ENCODE data around the gene LAMC2.
"Not testable (repeated sequence)": the region's sequence is repeated elsewhere in the genome, so short reads cannot be mapped to it uniquely, and the experiment has no call there.

LAMC2 gene

DNA sequence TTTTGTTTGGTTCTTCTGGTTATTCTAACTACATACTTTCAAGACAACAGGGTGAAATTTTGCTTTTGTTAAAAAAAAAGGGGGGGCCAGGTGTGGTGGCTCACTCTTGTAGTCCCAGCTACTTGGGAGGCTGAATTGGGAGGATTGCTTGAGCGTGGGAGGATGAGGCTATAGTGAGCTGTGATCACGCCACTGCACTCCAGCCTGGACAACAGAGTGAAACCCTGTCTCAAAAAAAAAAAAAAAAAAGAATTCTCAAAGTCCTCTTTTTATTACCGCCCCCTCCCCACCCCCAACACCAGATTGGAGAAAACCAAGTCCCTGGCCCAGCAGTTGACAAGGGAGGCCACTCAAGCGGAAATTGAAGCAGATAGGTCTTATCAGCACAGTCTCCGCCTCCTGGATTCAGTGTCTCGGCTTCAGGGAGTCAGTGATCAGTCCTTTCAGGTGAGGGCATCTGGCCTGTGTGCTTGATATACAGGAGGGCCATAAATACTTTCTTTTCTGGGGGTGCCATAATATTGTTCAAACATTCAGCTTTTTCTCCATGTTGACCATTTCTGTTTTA is 50.2 kb downstream of the LAMC2 start:
- in situ Hi-C loops (cut with MboI; ENCODE audit: low sequenced_read_pairs) = no loop called here

DNA sequence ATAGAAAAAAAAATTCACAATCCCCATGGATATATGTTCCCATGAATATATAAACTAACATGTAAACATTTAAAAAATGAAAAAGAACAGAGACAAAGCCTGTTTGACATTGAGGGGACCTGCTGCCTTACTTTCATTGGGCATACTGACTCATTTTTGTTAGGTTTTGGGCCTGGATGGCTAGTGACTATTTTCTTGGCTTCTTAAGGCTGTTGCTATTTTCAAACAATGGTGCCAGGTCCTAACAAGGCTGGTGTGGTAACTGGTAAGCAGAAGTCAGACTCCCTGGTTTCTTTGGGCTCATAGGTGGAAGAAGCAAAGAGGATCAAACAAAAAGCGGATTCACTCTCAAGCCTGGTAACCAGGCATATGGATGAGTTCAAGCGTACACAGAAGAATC is 51.0 kb downstream of the LAMC2 start:
- in situ Hi-C loops (cut with MboI; ENCODE audit: low sequenced_read_pairs) = no loop called here

DNA sequence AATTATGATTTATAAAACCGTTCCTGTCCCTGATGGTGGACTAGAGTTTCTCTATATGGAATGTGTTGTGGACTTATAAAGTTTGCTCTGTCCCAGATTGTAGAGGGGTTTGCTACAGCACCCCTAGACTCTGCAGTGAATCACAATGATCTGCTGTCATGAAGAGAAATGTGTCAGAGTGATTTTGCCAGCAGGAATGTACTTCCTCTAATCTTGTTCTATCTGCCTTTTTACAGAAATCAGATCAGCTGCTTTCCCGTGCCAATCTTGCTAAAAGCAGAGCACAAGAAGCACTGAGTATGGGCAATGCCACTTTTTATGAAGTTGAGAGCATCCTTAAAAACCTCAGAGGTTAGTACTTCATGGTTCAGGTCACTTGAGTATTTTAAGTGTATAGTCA is 52.0 kb downstream of the LAMC2 start:
- in situ Hi-C loops (cut with MboI; ENCODE audit: low sequenced_read_pairs) = no loop called here

DNA sequence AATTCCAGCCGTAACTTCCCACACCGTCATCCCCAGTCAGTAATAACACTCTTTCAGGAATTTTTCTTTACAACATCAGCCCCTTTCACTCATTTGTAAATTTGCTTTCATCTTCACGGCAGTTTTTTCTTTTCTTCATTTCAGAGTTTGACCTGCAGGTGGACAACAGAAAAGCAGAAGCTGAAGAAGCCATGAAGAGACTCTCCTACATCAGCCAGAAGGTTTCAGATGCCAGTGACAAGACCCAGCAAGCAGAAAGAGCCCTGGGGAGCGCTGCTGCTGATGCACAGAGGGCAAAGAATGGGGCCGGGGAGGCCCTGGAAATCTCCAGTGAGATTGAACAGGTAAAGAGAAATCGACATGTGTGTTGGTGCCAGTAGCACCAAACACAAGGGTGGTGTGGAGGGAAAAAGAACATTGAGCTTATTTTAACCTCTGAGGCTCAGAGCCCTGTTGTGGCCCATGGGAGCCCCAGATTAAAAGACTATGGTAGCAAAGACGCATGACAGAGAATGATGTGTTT is 53.2 kb downstream of the LAMC2 start:
- in situ Hi-C loops (cut with MboI; ENCODE audit: low sequenced_read_pairs) = no loop called here

DNA sequence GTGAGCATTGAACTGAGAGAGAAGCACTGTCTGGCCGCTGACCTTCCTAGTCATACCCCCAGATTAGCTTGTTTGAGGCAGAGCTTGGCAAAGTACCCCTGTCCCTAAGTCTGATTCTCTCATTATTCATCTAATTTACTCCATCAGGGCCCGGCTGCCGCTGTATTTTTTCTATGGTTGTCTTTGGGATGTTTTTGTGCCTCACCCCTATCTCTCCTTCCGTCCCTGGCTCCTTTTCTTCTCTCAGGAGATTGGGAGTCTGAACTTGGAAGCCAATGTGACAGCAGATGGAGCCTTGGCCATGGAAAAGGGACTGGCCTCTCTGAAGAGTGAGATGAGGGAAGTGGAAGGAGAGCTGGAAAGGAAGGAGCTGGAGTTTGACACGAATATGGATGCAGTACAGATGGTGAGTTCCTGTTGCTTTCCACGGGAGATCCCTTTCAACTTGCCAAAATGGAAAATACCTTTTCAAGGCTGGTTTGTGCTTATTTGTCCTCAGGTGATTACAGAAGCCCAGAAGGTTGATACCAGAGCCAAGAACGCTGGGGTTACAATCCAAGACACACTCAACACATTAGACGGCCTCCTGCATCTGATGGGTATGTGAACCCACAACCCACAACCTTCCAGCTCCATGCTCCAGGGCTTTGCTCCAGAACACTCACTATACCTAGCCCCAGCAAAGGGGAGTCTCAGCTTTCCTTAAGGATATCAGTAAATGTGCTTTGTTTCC is 53.9 kb downstream of the LAMC2 start:
- in situ Hi-C loops (cut with MboI; ENCODE audit: low sequenced_read_pairs) = no loop called here

DNA sequence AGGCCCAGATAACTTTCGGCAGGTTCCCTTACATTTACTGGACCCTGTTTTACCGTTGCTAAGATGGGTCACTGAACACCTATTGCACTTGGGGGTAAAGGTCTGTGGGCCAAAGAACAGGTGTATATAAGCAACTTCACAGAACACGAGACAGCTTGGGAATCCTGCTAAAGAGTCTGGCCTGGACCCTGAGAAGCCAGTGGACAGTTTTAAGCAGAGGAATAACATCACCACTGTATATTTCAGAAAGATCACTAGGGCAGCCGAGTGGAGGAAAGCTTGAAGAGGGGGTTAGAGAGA is 54.4 kb downstream of the LAMC2 start:
- in situ Hi-C loops (cut with MboI; ENCODE audit: low sequenced_read_pairs) = no loop called here

DNA sequence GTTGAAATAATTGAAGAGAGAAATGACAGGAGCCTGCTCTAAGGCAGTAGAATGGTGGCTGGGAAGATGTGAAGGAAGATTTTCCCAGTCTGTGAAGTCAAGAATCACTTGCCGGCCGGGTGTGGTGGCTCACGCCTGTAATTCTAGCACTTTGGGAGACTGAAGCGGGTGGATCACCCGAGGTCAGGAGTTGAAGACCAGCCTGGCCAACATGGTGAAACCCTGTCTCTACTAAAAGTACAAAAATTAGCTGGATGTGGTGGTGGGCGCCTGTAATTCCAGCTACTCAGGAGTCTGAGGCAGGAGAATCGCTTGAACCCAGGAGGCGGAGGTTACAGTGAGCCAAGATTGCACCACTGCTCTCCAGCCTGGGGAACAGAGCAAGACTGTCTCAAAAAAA is 54.8 kb downstream of the LAMC2 start:
- in situ Hi-C loops (cut with MboI; ENCODE audit: low sequenced_read_pairs) = not testable (repeated sequence)

DNA sequence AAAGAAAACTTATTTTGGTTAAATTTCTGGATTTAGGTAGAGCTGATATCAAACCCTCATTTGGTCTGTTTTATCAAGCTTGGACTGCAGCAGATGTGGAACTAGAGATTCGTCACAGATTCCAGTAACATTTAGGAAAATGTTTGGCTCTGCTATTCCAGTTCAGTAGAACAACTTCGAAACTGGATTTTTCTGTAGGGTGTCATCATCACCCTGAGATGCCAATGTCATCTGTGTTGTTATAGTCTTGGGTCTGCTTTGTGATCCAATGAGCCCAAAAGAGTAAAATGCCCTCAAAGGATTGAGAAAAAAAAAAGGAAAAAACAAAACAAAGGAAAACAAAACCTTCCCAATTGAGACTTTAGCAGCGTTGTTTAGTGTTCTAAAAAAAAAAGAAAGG is 55.4 kb downstream of the LAMC2 start:
- in situ Hi-C loops (cut with MboI; ENCODE audit: low sequenced_read_pairs) = no loop called here

DNA sequence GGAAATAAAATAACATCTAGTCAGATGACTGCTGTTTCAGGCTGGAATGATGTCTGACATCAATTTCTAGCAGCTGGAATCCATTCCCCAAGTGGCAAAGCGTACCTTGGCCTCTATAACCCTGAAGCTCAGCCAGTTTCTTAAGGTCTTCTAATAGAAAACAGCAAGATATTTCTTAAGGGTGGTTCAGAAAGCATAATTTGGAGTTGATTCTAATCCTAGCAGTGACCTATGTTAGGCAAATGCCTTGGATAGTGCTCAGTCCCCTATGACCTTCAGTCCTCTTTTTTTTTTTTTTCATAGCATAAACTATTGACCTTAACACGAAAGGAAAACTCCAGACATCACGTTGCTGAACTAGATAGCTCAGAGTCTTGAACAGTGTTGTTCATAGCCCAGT is 56.5 kb downstream of the LAMC2 start:
- in situ Hi-C loops (cut with MboI; ENCODE audit: low sequenced_read_pairs) = no loop called here

DNA sequence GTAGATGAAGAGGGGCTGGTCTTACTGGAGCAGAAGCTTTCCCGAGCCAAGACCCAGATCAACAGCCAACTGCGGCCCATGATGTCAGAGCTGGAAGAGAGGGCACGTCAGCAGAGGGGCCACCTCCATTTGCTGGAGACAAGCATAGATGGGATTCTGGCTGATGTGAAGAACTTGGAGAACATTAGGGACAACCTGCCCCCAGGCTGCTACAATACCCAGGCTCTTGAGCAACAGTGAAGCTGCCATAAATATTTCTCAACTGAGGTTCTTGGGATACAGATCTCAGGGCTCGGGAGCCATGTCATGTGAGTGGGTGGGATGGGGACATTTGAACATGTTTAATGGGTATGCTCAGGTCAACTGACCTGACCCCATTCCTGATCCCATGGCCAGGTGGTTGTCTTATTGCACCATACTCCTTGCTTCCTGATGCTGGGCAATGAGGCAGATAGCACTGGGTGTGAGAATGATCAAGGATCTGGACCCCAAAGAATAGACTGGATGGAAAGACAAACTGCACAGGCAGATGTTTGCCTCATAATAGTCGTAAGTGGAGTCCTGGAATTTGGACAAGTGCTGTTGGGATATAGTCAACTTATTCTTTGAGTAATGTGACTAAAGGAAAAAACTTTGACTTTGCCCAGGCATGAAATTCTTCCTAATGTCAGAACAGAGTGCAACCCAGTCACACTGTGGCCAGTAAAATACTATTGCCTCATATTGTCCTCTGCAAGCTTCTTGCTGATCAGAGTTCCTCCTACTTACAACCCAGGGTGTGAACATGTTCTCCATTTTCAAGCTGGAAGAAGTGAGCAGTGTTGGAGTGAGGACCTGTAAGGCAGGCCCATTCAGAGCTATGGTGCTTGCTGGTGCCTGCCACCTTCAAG is 57.3 kb downstream of the LAMC2 start:
- in situ Hi-C loops (cut with MboI; ENCODE audit: low sequenced_read_pairs) = no loop called here

DNA sequence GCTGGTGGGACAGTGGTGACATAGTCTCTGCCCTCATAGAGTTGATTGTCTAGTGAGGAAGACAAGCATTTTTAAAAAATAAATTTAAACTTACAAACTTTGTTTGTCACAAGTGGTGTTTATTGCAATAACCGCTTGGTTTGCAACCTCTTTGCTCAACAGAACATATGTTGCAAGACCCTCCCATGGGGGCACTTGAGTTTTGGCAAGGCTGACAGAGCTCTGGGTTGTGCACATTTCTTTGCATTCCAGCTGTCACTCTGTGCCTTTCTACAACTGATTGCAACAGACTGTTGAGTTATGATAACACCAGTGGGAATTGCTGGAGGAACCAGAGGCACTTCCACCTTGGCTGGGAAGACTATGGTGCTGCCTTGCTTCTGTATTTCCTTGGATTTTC is 58.4 kb downstream of the LAMC2 start:
- in situ Hi-C loops (cut with MboI; ENCODE audit: low sequenced_read_pairs) = no loop called here

DNA sequence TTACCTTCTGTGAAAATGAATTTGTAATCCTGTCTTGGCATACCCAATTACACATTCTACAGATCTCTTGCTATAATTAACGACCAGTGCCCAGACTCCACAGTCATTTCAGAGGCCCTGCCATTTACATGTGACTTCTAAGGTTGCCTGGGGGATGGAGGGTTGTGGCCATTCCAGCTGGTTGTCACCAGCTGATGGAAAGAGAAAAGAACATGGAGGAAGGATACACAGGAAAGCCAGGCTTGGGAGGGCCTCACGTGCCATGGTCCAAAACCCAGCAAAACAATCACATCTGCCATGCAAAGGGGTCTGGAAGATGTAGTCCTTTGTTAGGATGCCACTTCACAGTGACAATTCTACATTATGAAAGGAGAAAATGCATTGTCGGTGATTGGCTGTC is 59.3 kb downstream of the LAMC2 start:
- in situ Hi-C loops (cut with MboI; ENCODE audit: low sequenced_read_pairs) = no loop called here

DNA sequence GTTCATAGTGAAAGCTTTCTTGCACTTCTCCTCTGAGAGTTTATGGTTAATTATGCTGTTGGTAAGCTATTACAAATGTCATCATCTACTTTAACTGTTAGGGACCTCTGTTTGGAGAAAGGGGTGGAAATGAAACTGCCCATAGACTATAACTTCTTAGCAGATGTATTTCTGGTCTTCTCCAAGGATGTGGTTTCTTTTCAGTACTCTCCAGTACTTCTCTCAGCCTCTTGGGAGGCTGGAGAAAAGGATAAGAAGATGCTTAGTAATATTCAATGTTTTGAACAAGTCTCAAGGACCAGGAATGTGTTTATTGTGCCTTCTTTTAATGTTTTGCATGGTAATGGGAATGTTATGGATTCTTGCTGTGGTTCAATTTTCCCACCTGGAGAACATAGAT is 60.4 kb downstream of the LAMC2 start:
- in situ Hi-C loops (cut with MboI; ENCODE audit: low sequenced_read_pairs) = no loop called here

DNA sequence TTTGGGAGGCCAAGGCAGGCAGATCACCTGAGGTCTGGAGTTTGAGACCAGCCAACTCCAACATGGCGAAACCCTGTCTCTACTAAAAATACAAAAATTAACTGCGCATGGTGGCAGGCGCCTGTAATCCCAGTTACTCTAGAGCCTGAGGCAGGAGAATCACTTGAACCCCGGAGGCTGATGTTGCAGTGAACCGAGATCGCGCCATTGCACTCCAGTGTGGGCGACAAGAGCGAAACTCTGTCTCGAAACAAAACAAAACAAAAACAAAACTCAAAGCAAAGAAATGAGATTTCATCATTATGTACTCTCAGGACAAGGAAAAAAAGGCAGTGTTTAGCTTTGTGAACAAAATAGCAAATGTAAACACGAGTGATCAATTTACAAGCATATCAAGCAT is 61.0 kb downstream of the LAMC2 start:
- in situ Hi-C loops (cut with MboI; ENCODE audit: low sequenced_read_pairs) = no loop called here

DNA sequence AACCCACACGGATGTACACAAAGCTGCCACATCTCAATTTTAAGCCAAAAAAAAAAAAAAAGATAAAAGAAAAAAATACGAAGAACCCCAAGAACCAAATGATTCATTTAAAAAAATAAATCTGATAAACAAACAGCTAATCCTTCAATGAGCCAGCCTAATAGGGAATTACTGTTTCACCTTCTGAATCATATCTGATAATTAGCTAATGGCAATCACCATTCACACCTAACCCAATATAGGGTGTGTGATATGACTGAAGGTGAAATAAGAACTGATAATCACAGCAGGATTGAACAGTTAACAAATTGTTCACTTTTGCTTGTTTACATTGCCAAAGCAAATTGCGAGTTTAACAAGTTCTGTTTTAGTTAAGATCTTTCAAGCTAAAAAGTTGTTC is 61.4 kb downstream of the LAMC2 start:
- in situ Hi-C loops (cut with MboI; ENCODE audit: low sequenced_read_pairs) = no loop called here

DNA sequence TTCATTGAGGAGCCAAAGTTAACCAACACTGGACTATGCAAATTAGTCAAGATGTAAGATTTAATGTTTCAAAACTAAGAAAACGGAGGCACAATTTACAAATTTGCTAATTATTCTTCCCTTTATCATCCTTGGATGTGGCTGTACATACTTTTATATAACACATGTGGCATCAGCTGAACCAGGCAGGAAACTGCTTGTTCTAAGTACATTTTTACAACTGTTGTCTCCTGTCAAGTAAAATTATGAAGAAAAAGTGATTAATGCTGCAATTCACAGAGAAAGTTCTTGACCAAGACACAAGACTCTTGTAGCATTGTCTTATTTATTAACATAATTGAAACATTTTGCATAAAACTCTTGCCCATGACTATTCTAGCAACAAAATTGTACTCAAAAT is 61.9 kb downstream of the LAMC2 start:
- in situ Hi-C loops (cut with MboI; ENCODE audit: low sequenced_read_pairs) = no loop called here

DNA sequence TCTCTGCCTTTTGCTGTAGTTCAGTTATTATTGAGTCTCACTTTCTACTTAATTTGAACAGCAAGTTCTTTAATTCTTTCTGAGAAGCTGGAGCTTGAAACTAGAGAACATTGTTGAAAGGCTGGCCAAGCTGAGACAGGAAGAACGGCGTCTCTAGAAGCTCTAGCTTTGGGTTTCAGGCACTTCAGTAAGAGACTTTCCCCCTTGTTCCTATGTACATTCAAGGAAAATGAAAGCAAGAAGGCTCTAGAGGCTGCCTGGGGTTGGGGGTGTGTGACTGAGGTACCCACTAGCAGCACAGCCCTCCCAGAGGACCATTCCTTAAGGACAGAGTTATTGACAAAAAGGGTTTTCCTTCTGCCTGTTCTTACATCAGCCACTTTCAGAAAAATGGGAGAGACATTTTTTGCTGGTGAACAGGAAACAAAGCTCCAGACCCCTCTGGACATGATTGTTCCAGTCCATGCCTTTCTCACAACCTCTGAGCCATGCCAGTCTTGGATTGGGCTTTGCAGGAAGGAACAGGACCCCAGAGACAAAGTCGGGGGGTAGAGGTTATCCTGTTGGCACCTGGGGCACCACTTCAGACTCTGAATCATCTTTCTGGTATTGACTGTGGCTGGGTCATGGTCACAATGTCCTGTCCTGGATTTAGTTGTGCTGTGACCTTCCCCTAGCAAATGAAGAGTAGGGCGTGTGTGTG is 63.1 kb downstream of the LAMC2 start:
- in situ Hi-C loops (cut with MboI; ENCODE audit: low sequenced_read_pairs) = no loop called here

DNA sequence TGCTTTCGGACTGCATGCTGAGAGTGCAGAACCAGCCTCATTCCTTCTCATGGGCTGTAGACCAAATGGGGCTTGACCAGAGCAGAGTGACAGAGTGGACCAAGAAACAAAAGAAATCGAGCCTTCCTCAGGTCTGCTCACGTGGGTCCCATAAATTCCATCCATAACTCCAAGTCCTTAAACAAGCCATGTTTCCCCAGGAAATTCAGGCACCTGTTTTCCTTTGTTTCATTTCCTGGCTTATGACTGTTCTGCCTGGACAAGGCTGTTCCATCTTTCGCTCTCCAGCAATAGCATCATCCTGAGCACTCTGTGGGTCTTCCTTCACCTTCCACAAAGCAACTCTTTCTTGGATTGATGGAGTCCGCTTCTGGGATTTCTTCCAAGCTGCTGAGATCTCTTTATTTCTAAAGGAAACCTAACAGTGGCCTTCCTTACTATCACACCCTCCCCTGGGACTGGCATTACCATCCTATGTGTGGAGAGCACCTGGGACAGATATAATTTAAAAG is 63.9 kb downstream of the LAMC2 start:
- in situ Hi-C loops (cut with MboI; ENCODE audit: low sequenced_read_pairs) = no loop called here

DNA sequence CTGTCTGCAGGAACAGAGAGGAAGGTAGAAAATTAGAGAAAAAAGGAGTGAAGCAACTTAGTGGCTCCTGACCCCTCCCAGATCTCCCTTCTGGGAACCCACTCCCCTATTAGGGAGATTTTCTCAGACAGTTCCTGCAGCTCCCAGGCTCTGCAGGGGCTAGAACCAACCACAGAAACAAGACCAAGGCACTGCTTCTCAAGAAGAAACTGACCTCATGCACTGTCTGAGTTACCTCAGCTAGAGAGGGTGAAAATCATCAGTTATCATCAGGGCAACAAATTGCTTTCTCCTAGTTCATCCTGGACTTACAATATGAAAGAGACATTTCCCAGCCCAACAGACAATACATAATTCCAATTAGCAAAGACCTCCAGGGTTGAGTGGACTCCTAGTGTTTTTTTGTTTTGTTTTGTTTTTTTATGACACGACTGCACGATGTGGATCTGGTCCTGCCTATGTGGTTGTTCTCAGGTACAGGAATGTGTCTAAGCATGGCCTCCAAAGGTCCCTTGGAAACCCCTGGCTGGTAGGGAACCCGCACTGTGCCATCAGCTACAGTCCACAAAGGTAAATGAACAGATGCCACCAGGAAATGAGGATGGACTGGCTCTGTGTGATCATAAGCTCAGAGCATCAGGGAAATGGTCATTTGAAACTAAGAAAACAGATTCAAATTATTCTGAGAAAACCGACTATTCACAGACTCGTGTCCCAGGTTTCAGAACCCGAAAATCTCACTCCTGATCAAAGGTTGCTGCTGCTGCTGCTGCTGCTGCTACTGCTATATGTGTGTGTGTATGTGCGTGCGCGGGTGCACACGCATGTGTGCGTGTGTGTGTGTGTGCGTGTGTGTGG is 65.3 kb downstream of the LAMC2 start:
- in situ Hi-C loops (cut with MboI; ENCODE audit: low sequenced_read_pairs) = no loop called here

DNA sequence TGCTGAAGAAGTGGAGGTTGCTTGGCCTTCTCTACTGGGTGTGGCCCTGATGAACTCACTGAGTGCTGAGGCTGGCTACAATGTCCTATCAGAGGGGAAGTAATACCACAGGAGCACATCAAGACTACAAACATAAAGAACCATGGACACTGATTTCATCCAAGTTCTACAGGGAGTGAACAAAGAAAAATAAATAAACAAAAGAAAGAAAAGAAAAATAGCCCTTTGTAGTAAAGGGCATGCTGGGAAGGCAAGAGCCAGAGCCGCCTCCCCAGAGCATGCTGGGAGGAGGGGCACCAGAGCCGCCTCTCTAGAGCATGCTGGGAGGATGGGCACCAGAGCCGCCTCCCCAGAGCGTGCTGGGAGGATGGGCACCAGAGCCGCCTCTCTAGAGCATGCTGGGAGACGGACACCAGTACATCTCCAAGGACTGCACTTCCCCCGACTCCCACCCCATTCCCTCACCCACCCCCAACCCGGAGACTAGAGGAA is 65.9 kb downstream of the LAMC2 start:
- in situ Hi-C loops (cut with MboI; ENCODE audit: low sequenced_read_pairs) = no loop called here
